Measurements from ENCODE around the gene LONP1.
"Not testable (repeated sequence)": the region's sequence is repeated elsewhere in the genome, so short reads cannot be mapped to it uniquely, and the experiment has no call there.

The LONP1 gene

DNA sequence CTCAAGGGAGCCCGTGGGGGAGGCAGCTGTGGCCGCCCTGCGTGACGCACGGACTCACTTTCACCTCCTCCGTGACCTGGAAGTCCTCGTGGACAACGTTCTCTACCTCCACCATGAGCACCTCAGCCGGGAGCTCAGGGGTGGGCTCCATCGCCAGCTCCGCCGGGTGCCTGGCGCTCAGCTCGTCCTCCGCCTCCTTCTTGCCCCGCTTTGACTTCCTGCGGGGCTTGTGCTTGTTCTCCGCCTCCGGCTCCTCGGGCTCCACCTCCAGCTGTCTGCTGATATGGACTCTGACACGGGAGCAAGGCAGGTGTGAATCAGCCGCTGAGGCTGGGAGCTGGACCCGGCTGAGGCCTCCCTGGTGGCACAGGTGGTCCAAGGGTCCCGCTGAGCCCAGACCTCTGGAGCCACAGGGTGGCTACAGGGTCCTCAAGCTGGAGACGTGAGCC lies 8.2 kb downstream of the LONP1 start:
- no peak for DNase-seq

DNA sequence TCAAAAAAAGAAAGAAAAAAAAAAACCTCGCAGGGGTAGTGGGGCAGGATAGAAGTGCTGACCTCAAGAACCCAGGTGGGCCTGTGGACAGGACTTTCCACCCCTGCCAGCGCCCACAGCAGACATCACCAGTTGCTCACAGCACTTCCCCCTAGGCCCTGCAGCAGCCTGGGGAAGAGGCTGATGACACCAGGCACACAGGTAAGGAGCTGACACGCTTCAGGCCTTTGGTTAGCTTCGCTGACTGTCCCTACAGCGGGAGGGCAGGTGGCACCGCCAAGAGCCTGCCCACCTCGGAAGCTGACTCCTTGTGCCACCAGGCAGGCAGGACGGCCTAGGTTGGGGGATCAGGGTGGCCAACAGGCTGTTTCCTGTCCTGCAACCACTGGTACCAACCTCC lies 8.9 kb downstream of the LONP1 start:
- no peak for DNase-seq

DNA sequence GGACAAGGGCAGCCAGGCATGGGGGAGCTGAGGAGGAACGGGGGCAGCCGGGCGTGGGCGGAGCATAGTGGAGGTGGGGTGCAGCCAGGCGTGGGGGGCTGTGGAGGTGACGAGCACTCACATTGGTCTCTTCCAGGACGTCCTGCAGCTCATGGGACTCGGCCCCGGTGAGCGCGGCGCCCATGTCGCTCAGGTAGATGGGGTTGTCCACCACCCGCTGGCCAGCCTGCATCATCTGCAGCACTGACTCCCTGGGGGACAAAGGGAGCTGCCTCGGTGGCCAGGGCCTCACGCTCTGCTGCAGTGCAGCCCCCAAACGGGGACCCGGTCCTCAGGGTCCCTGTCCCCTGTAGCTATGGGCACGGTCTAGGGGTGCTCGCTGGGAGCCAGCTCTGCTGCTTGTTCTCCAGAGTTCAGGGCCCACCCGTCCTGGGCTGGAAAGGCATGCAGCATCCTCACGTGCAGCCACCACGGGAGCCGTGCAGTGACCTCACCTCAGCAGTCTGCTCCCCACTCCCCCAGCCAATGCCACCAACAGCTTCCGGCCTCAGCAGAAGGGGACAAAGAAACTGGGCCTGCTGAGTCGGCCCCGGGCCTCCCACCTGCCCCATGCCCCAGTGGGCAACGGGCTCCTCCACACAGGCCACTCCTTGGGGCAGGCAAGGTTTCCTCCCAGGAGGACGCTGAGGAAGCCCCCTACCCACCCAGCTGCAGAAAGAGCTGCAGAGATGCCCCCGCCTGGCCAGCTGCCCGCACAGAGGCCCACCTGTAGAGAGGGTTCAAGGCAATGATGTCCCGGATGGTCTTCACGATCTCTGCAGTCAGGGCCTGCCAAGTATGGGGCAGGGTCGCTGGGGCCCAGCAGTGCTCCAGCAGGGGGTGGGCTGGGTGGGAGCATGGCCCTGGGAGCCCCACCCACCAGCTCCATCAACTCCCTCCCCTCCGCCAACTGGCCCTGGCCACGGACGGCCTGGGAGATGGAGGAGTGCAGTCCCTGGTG lies 12.1 kb downstream of the LONP1 start:
- no peak for DNase-seq

DNA sequence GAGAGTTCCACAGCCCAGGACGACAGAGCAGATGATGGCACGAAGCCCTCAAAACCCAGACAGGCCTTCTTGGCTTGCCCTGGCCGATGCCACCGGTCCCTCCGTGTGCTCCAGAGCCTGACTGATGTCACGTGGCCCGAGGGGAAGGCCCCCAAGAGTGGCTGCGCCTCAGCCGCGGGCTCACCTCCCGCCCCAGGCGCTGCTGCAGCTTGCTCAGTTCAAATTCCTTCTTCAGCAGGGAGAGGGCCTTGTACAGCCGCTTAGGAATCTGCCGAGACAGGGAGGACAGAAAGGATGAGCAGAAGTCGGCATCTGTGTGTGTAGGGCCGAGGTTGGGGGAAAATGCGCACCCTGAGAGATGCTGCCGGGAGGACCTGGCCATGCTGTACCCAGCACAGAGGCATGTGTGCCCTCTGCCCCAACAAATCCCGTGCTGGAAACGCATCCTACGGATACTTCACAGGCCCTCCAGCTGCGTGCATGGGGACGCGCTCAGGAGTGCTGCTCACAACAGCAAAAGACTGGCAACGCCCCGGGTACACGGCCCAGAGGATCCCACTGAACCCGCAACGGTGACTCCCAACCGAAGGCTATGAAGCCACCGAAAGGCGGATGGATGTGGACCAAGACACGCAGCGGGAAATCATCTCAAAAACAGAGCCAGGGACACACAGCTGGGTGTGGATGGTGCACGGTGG lies 12.9 kb downstream of the LONP1 start:
- DNase-seq: no peak

DNA sequence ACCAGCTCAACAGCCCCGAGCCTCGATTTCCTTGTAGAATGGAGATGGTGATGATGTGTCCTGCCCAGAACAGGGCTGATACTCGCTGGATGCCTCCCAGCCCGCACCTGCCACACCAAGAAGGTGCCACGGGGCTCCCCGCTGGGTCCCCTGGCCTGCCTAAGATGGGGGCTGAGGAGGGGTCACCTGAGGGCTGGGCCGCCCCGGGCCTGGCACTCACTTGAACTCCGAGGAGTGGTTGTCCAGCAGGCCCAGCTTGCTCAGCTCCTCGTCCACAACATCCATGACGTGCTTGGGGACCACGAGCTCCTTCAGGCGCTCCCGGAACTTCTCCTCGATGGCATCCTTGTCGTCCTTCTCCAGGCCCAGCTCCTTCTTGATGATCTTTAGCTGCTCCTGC lies 14.4 kb downstream of the LONP1 start:
- no peak for DNase-seq

DNA sequence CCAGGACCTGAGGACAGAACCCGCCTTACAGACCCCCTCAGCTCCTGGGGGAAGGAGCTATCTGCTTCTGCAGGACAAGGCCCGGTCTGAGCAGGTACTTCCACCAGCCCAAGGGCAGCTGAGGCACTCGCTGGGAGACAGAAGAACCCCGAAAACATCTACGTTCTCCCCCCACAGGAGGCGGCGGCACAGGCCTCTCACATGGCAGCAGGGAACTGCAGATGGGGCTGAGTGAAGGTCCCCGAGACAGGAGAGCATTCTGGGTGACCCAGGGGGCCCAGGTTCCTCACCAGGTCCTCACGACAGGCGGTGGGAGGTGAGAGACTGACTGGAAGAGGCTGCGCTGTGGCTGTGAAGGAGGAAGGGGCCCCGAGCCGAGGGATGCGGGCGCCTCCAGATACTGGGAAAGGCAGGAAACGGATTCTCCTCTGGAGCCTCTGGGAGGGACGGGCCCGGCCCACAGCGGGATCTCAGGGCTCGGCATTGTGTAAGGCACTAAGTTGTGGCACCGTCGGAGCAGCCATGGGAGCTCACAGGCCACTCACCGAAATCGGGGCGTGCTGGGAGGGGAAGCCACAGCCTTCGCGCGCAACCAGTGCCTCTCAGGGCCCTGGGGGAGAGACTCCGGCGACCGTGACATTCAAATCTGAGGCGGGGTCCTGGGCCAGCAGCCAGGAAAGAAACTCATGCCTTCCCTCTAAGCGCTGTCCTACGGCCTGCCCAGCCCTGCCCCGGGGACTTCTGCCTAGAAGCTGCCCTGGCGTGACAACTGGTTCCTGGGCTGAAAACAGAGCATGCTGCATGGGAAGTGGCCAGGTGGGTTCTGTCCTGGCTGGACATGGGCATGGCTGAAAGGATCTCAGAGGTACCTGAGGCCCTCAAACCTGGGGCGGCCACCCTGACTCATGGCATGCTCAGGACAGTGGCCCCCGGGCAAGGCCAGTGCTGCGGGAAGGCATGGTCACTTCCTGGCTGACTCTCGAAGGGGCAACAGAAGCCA lies 15.8 kb downstream of the LONP1 start:
- no peak for DNase-seq

DNA sequence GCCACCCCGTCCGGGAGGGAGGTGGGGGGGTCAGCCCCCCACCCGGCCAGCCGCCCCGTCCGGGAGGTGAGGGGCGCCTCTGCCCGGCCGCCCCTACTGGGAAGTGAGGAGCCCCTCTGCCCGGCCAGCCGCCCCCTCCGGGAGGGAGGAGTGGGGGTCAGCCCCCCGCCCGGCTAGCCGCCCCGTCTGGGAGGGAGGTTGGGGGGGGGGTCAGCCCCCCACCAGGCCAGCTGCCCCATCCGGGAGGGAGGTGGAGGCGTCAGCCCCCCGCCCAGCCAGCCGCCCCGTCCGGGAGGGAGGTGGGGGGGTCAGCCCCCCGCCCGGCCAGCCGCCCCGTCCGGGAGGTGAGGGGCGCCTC lies 17.9 kb downstream of the LONP1 start:
- DNase-seq: not testable (repeated sequence)

GRCh38 chr19:5700455-5701092 lies 19.4 kb downstream of the LONP1 start:
- no peak for DNase-seq

- no peak for DNase-seq
These were observed 21.1 kb downstream of the LONP1 start for GRCh38 chr19:5698635-5699422.

GRCh38 chr19:5697890-5698634 lies 21.9 kb downstream of the LONP1 start:
- no peak for DNase-seq

DNA sequence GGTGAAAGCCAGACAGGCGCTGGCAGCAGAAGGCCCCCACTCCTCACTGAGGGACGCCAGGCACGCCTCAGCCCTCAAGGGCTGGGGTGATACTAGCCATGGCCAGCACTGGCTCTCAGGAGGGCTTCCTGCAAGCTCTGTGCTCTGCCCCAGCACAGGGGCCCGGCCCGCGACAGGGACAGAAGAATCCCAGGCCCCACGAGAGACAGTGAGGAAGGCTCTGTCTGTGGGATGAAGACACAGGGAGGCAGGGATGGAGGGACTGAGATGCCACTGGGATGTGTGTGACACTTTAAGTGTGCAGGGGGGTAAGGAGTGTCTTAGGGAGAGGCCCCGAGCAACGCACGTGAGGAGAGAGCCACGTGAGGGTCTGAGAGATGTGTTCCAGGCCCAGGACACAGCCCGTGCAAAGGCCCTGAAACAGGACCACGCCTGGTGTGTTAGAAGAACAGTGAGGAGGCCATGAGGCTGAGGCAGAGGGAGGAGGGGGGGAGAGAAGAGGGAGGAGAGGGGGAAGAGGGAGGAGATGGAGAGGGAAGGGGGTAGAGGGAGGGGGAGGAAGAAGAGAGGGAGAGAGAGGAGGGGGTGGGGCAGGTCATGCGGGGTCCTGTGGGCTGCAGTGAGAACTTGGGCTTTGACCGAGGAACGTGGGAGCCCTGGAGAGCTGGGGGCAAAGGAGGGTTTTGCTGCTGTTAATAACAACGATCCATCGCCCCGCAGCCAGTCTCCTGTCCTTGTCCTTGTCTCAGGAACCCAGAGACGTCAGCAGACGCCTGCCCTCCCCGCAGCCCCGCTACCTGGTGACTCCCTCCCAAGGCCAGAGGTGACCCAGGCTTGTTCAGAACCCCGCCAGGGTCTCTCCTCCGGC lies 22.7 kb downstream of the LONP1 start:
- no peak for DNase-seq

DNA sequence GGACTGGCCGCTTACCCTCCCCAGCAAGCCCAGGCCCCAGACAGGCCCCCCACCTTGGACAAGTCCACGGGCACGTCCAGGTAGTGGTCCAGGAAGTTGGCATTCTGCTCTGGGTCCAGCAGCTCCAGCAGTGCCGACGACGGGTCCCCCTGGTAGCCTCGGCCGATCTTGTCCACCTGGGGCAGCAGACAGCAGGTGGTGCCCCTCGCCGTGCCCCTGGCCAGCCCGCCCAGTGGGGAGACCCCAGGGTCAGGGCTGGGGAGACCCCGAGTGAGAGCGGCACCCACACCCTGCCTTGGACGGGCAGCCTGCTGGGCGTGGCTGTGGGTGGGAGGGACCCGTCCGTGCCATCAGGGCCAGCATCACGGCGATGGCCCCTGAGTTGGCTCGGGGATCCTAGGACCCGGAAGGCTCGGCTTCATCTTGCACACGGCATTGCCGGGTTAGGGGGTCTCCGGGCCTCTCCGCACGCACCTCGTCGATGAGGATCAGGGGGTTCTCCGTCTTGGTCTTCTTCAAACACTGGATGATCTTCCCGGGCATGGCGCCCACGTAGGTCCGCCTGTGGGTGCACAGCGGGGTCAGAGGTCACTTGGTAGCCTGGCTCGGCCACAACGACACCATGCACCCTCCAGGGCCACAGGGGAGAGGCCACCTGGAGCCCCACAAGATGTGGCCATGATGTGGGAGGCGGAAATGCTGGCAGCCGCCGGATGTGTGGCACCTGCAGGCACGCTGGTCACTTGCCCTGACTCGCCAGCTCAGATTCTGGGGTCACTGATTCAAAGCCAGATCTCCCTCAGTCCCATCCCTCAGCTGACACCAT lies 23.5 kb downstream of the LONP1 start:
- DNase-seq: no peak

DNA sequence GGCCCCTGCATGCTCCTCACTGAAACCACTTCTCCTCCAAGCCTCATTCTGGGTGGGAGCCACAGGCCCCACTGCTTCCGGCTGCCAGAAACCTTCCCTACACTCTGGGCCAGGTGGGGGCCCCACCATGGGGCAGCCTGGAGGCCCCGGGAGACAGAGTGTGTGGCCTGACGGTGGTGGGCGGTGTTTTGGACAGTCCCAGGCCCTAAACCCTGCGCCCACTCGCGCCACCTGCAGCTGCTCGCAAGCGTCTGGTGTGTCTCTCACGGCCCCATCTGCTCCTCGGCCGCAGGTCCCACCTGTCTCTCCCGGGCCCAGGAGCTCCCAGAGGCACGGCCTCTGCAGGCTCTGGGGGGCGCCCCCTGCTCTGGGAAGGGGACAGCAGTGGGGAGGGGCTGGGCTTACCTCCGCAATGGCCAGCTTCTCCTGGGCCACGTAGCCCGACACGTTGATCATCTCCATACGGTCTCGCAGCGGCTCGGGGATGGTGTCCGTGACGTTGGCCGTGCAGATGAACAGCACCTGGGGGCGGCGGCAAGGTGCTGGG lies 24.2 kb downstream of the LONP1 start:
- no peak for DNase-seq

- no peak for DNase-seq
These were observed 24.8 kb downstream of the LONP1 start for GRCh38 chr19:5694956-5695648.

DNA sequence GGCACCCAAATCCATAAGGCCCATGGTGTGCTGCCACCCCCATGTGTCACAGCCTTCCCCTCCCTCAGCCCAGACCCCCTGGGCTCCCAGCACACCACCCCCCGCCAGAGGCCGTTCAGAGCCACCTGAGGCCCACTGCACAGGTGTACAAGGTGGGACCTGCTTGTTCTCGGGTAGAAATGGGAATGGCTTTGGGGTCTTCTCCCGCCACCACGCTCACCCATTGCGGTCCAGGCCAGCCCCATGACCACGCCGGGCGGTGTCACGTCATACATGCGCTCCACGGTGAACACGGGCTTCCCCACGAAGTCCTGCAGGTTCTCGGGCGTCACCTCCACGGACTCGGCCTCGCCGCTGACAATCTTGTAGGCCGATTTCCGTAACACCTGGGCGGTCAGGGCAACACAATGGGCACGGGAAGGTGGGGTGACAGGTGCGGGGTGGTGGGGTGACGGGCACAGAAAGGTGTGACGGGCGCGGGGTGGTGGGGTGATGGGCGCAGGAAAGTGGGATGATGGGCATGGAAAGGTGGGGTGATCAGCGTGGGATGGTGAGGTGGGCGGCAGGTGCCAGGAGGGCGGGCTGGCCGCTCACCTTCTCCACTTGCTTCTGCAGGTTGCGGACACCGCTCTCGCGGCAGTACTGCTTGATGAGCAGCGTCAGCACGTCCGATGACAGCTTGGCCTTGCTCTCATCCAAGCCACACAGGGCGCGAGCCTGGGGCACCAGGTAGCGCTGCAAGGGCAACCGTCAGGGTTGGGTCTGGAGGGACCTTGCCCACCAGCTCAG lies 25.6 kb downstream of the LONP1 start:
- no peak for DNase-seq

DNA sequence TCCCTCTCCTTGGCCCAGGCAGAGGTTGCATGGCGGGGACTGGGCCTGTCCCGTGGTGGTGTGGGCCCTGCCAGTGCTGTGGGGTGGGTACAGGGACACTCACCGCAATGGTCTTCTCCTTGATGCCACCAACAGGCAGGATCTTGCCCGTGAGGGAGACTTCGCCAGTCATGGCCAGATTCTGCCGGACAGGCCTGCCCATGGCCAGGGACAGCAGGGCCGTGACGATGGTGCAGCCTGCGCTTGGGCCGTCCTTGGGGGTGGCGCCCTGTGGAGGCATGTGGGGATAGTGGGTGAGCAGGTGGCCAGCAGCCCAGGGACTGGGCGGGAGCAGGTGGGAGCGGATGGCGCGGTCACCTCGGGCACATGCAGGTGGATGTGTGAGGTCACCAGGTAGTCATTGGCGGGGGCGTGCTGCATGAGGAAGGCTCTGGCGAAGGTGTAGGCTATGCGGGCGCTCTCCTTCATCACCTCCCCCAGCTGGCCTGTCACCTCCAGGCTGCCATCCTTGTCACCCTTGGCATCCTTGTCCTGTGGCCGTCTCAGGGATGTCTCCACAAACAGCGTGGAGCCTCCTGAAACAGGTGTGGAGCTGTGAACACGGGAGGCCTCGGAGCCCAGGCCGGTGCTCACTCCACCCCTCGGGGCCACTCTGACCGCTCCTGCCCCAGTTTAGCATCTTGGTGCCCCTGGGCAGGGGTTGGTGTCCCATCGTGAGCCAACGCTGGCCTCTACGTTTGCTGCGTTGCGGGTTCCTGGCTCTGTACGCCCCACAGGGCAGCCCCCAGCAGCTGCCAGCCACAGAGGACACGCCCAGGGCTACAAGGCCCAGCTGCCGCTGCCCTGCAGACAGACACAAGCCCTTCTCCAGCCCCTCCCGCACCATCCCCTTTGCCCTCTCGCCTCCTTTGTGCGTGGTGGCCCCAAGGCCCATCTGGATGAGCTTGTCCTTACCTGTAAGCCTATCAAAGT lies 26.5 kb downstream of the LONP1 start:
- no peak for DNase-seq

Data from NCI-H774 (cell line).